IMR-90 (cell line): Measurements from ENCODE around the gene CENPU. TPM values are rescaled to one million over a fixed set of nuclear protein-coding genes. Genes with fewer than 3 reads are reported as not detected.

ENCODE experiments used
- ATAC-seq: fragments of 200-7000 bp; cut with Tn5 transposase; 2 replicates; pipeline ENCODE4 v1.9.1; 2020; ENCODE audit warnings: low read depth, mild to moderate bottlenecking, moderate library complexity
- BruUV-seq: library from RNA; stranded (reverse); fragments of 400-500 nt; replicated peaks from 2 replicates; lab custom pipeline; 2021; lab: Mats Ljungman, UMichigan
- CTCF ChIA-PET: fragments of 300-600 bp; formaldehyde crosslinking; extraction: SDS; loops from one replicate; lab custom pipeline; 2021; ENCODE audit warnings: antibody characterized with exemption; lab: Yijun Ruan, JAX
- POLR2A ChIA-PET: fragments of 300-600 bp; sonication (Branson Sonifier 250); formaldehyde crosslinking; loops from one replicate; lab custom pipeline; 2022; ENCODE audit warnings: antibody characterized with exemption; ENCODE audit not compliant: unreplicated experiment; lab: Charles Lee
- DNase-seq: peaks from one replicate; pipeline ENCODE4 v3.0.0; 2013
- H2AFZ ChIP-seq: replicated peaks from 2 replicates; pipeline ENCODE3; 2013; ENCODE audit warnings: low read length, mild to moderate bottlenecking; ENCODE audit not compliant: poor library complexity
- H2AK5ac ChIP-seq: 2 replicates; pipeline ENCODE4 v1.6.1; 2013; ENCODE audit warnings: low read depth, low read length, inconsistent platforms
- H2AK9ac ChIP-seq: replicated peaks from 2 replicates; pipeline ENCODE3; 2013; ENCODE audit warnings: mild to moderate bottlenecking, low read depth, low read length, moderate library complexity; ENCODE audit not compliant: poor library complexity
- H2BK120ac ChIP-seq: 2 replicates; pipeline ENCODE4 v1.6.1; 2013; ENCODE audit warnings: low read depth, low read length, inconsistent platforms
- H2BK15ac ChIP-seq: 3 replicates; pipeline ENCODE4 v1.6.1; 2013; ENCODE audit warnings: low read depth, low read length, inconsistent platforms
- H2BK20ac ChIP-seq: 2 replicates; pipeline ENCODE4 v1.6.1; 2013; ENCODE audit warnings: low read depth, mild to moderate bottlenecking, inconsistent platforms, low read length, moderate library complexity
- H2BK5ac ChIP-seq: 2 replicates; pipeline ENCODE4 v1.6.1; 2013; ENCODE audit warnings: mild to moderate bottlenecking, low read depth, low read length, inconsistent platforms; ENCODE audit not compliant: poor library complexity, severe bottlenecking
- H3K14ac ChIP-seq: replicated peaks from 2 replicates; pipeline ENCODE4 v1.6.1; 2013; ENCODE audit warnings: low read depth, low read length, inconsistent platforms
- H3K18ac ChIP-seq: 2 replicates; pipeline ENCODE4 v1.6.1; 2013; ENCODE audit warnings: low read depth, low read length, control low read depth
- H3K23ac ChIP-seq: 2 replicates; pipeline ENCODE4 v1.6.1; 2013; ENCODE audit warnings: low read depth, low read length, inconsistent platforms
- H3K27ac ChIP-seq: 2 replicates; pipeline ENCODE4 v1.5.1; 2013; ENCODE audit warnings: mild to moderate bottlenecking, control low read depth, low read length; ENCODE audit not compliant: insufficient read depth
- H3K27me3 ChIP-seq: 2 replicates; pipeline ENCODE4 v1.6.1; 2013; ENCODE audit warnings: low read length; ENCODE audit not compliant: control insufficient read depth, insufficient read depth
- H3K36me3 ChIP-seq: 2 replicates; pipeline ENCODE4 v1.6.1; 2013; ENCODE audit warnings: low read length, mixed read lengths; ENCODE audit not compliant: control insufficient read depth, insufficient read depth
- H3K4ac ChIP-seq: 2 replicates; pipeline ENCODE4 v1.6.1; 2013; ENCODE audit warnings: low read depth, low read length, inconsistent platforms
- H3K4me1 ChIP-seq: 2 replicates; pipeline ENCODE4 v1.6.1; 2013; ENCODE audit warnings: low read length, mixed read lengths; ENCODE audit not compliant: control insufficient read depth, insufficient read depth
- H3K4me2 ChIP-seq: 2 replicates; pipeline ENCODE4 v1.6.1; 2013; ENCODE audit warnings: low read depth, mild to moderate bottlenecking, control low read depth, low read length, moderate library complexity
- H3K4me3 ChIP-seq: 2 replicates; pipeline ENCODE4 v1.5.1; 2013; ENCODE audit warnings: low read depth, mild to moderate bottlenecking, control low read depth, low read length, moderate library complexity; ENCODE audit not compliant: insufficient read depth
- H3K56ac ChIP-seq: 2 replicates; pipeline ENCODE4 v1.6.1; 2013; ENCODE audit warnings: low read length, inconsistent platforms; ENCODE audit not compliant: insufficient read depth; ENCODE audit errors: extremely low read depth
- H3K79me1 ChIP-seq, 2 experiments: 2 replicates each; pipeline ENCODE4 v1.6.1; 2013; ENCODE audit warnings: low read length in 2 of 2, inconsistent platforms in 1 of 2, low read depth in 1 of 2
- H3K9ac ChIP-seq: 2 replicates; pipeline ENCODE4 v1.6.1; 2013; ENCODE audit warnings: low read depth, low read length, control low read depth
- H3K9me1 ChIP-seq: 2 replicates; pipeline ENCODE4 v1.6.1; 2013; ENCODE audit warnings: low read length, inconsistent platforms; ENCODE audit not compliant: insufficient read depth
- H3K9me3 ChIP-seq: 2 replicates; pipeline ENCODE4 v1.6.1; 2013; ENCODE audit warnings: low read length; ENCODE audit not compliant: control insufficient read depth, insufficient read depth
- H4K20me1 ChIP-seq: 2 replicates; pipeline ENCODE4 v1.6.1; 2013; ENCODE audit warnings: low read length, inconsistent platforms; ENCODE audit not compliant: insufficient read depth
- H4K5ac ChIP-seq: 2 replicates; pipeline ENCODE4 v1.6.1; 2013; ENCODE audit warnings: mild to moderate bottlenecking, low read depth, low read length, control low read depth
- H4K8ac ChIP-seq, 2 experiments: 2 replicates each; pipeline ENCODE4 v1.6.1; 2013; ENCODE audit warnings: low read depth in 2 of 2, low read length in 2 of 2, control low read depth in 1 of 2, inconsistent platforms in 1 of 2
- H4K91ac ChIP-seq: 2 replicates; pipeline ENCODE4 v1.6.1; 2013; ENCODE audit warnings: low read depth, low read length, inconsistent platforms; ENCODE audit not compliant: insufficient read depth
- BHLHE40 ChIP-seq: fragments of 150-350 bp; IDR thresholded peaks from 2 replicates; pipeline ENCODE4 v1.6.1; 2016; ENCODE audit warnings: mild to moderate bottlenecking, low read depth, low read length
- CEBPB ChIP-seq: IDR thresholded peaks from 2 replicates; pipeline ENCODE4 v1.6.1; 2012; ENCODE audit warnings: low read depth, low read length, improper control_type of control experiment
- CHD1 ChIP-seq: IDR thresholded peaks from 2 replicates; pipeline ENCODE4 v1.6.1; 2012; ENCODE audit warnings: low read depth, low read length, improper control_type of control experiment
- CTCF ChIP-seq: conservative IDR thresholded peaks from 2 replicates; pipeline ENCODE4 v1.5.1; 2012; ENCODE audit warnings: mild to moderate bottlenecking, low read depth, low read length, improper control_type of control experiment
- ELK1 ChIP-seq: fragments of 150-350 bp; IDR thresholded peaks from 2 replicates; pipeline ENCODE4 v1.6.1; 2016; ENCODE audit warnings: low read depth, mild to moderate bottlenecking, low read length, moderate library complexity, borderline replicate concordance
- FOS ChIP-seq: fragments of 150-350 bp; IDR thresholded peaks from 2 replicates; pipeline ENCODE4 v1.6.1; 2016; ENCODE audit warnings: low read depth, low read length
- MAFK ChIP-seq: IDR thresholded peaks from 2 replicates; pipeline ENCODE4 v1.6.1; 2012; ENCODE audit warnings: low read depth, low read length, improper control_type of control experiment
- MAZ ChIP-seq: IDR thresholded peaks from 2 replicates; pipeline ENCODE4 v1.6.1; 2012; ENCODE audit warnings: low read depth, mild to moderate bottlenecking, low read length, improper control_type of control experiment, moderate library complexity, borderline replicate concordance
- MXI1 ChIP-seq: IDR thresholded peaks from 2 replicates; pipeline ENCODE4 v1.6.1; 2012; ENCODE audit warnings: low read depth, mild to moderate bottlenecking, low read length, moderate library complexity, borderline replicate concordance
- NFE2L2 ChIP-seq: fragments of 150-350 bp; IDR thresholded peaks from 2 replicates; pipeline ENCODE4 v1.6.1; 2016; ENCODE audit warnings: low read depth, mild to moderate bottlenecking, low read length
- POLR2A ChIP-seq: IDR thresholded peaks from 2 replicates; pipeline ENCODE4 v1.6.1; 2012; ENCODE audit warnings: mild to moderate bottlenecking, low read depth, low read length
- RAD21 ChIP-seq: IDR thresholded peaks from 2 replicates; pipeline ENCODE4 v1.6.1; 2012; ENCODE audit warnings: low read length, improper control_type of control experiment
- RCOR1 ChIP-seq: IDR thresholded peaks from 2 replicates; pipeline ENCODE4 v1.6.1; 2012; ENCODE audit warnings: mild to moderate bottlenecking, low read length, improper control_type of control experiment; ENCODE audit not compliant: insufficient replicate concordance
- RFX5 ChIP-seq: IDR thresholded peaks from 2 replicates; pipeline ENCODE4 v1.8.0; 2012; ENCODE audit warnings: low read depth, mild to moderate bottlenecking, low read length, moderate library complexity
- SMC3 ChIP-seq: fragments of 150-350 bp; IDR thresholded peaks from 2 replicates; pipeline ENCODE4 v1.6.1; 2016; ENCODE audit warnings: low read depth, mild to moderate bottlenecking, antibody characterized with exemption, low read length, moderate library complexity
- USF2 ChIP-seq: fragments of 150-350 bp; IDR thresholded peaks from 2 replicates; pipeline ENCODE4 v1.6.1; 2017; ENCODE audit warnings: mild to moderate bottlenecking, antibody characterized with exemption, low read length, low read depth
- WGBS, 2 experiments: methylation state at CpG; one replicate each; pipeline versions ENCODE4 v1.1.5 to v1.1.7; 2013; ENCODE audit warnings: missing lambda C conversion rate in 2 of 2; ENCODE audit not compliant: insufficient read length in 1 of 2; ENCODE audit errors: extremely low coverage in 2 of 2; 5-methylcytosine and 5-hydroxymethylcytosine counted together
- dilution Hi-C: fragments of 300-500 bp; cut with HindIII; formaldehyde crosslinking; loops from one replicate; pipeline ENCODE4 v1.14.3; 2018; ENCODE audit warnings: low sequenced_read_pairs; ENCODE audit not compliant: unreplicated experiment
- in situ Hi-C: fragments of 300-500 bp; cut with MboI; formaldehyde crosslinking; loops from 3 replicates; pipeline ENCODE4 v1.14.3; 2019; ENCODE audit warnings: low sequenced_read_pairs, inconsistent platforms, mixed read lengths
- intact Hi-C: fragments of 100-400 bp; cut with micrococcal nuclease; formaldehyde crosslinking; loops from 2 replicates; pipeline ENCODE4 v1.10.0; 2022
- polyA plus RNA-seq, 3 experiments: library from polyadenylated mRNA; depleted of rRNA; stranded (reverse); fragments of >200 nt; gene quantifications; 2 replicates each; pipeline ENCODE4 v1.2.3, GENCODE V29; 2012; ENCODE audit warnings: low replicate concordance in 1 of 3
- total RNA-seq: library from RNA; depleted of rRNA; stranded (reverse); fragments of >200 nt; gene quantifications from 2 replicates; pipeline ENCODE4 v1.2.3, GENCODE V29; 2012

The CENPU gene
- total and polyA plus RNA-seq, 2 of the 4 experiments (the other 2 are of a cell fraction) = 13.6 to 14.6 TPM

GRCh38 chr4:184769141-184769765, 35.4 kb upstream of the CENPU start:
- POLR2A ChIA-PET = no interaction called here
- 100% methylated on average over 1 of the region's 7 CpGs; no CpG with 5 or more reads in 1 of the 2 experiments for WGBS, 2 experiments

More at GRCh38 chr4:184769141-184769765, 35.4 kb upstream of the CENPU start:
- Histone ChIP-seq H3K4me3 (no peak overlapping the region), H2BK5ac (no peak overlapping the region), H3K9ac (no peak overlapping the region), H3K36me3 (peaks cover 14% of the 10 kb centered on the region), H2AFZ (no peak overlapping the region), H3K18ac (no peak overlapping the region), H4K20me1 (no peaks in the 10 kb centered on the region), H3K79me1 (no peaks in the 10 kb centered on the region), H4K5ac (no peak overlapping the region), H2AK9ac (no peak overlapping the region), H3K4me2 (no peak overlapping the region), H3K14ac (no peak overlapping the region), H3K27ac (no peak overlapping the region), H3K23ac (no peak overlapping the region), H4K91ac (no peak overlapping the region), H3K9me1 (no peaks in the 10 kb centered on the region), H3K9me3 (no peaks in the 10 kb centered on the region), H2BK20ac (no peak overlapping the region), H2AK5ac (no peak overlapping the region), H3K27me3 (no peaks in the 10 kb centered on the region), H3K4ac (no peak overlapping the region), H2BK15ac (no peak overlapping the region), H4K8ac (no peak overlapping the region), H2BK120ac (no peak overlapping the region), H3K4me1 (no peaks in the 10 kb centered on the region; the same call in 1 of the 2 replicates), H3K56ac (no peak overlapping the region)
- TF ChIP-seq POLR2A = no peak
- TF ChIP-seq SMC3 = no peak
- TF ChIP-seq USF2 = no peak
- no peak for TF ChIP-seq RAD21
- TF ChIP-seq RFX5 = no peak
- TF ChIP-seq BHLHE40 = no peak
- TF ChIP-seq MAZ = no peak
- no peak for TF ChIP-seq FOS
- no peak for TF ChIP-seq NFE2L2
- no peak for TF ChIP-seq RCOR1
- TF ChIP-seq ELK1 = no peak
- TF ChIP-seq CEBPB = no peak
- TF ChIP-seq MXI1 = no peak
- TF ChIP-seq MAFK = no peak
- no peak for TF ChIP-seq CTCF
- TF ChIP-seq CHD1 = no peak
- in situ Hi-C loops = no loop called here
- dilution Hi-C loops = no loop called here
- DNase-seq (no peak), ATAC-seq (no peak)
- no TSS peak for BruUV-seq
- CTCF ChIA-PET = no interaction called here
- intact Hi-C loops = no loop called here
